Loucy (cell line): Measurements from ENCODE around the gene TRIOBP.

ENCODE experiments used
- CTCF ChIP-seq: fragments of 200-600 bp; sonication (generic); conservative IDR thresholded peaks from 2 replicates; pipeline ENCODE4 v1.5.1; 2014; ENCODE audit warnings: mild to moderate bottlenecking, antibody characterized with exemption, low read length
- EZH2phosphoT487 ChIP-seq: fragments of 200-600 bp; IDR thresholded peaks from 2 replicates; pipeline ENCODE4 v1.6.1; 2018; ENCODE audit warnings: antibody characterized with exemption, mild to moderate bottlenecking, moderate library complexity, borderline replicate concordance

GRCh38 chr22:37817705-37818408 lies 121.0 kb downstream of the TRIOBP start:
- peak; percentile 81 for TF ChIP-seq CTCF
- TF ChIP-seq EZH2phosphoT487: no peak
